Adrenal gland (tissue), 12 donors: ENCODE results near the gene WDHD1. TPM values are rescaled to one million over a fixed set of nuclear protein-coding genes. Genes with fewer than 3 reads are reported as not detected.
"Not testable (repeated sequence)": the region's sequence is repeated elsewhere in the genome, so short reads cannot be mapped to it uniquely, and the experiment has no call there.

Source experiments
- DNase-seq, 7 donors: peaks; one replicate each; pipeline ENCODE4 v3.0.0-alpha.2; 2019 to 2020
- H3K27ac ChIP-seq, 5 donors: fragments of 200-600 bp; sonication (generic) in 4 of 5; 1 replicate in 3 of 5; 2 replicates in 2 of 5; pipeline versions ENCODE4 v1.5.1 to v1.8.0; 2016 to 2020; ENCODE audit warnings: mild to moderate bottlenecking in 1 of 5
- H3K27me3 ChIP-seq: fragments of 200-600 bp; 2 replicates; pipeline ENCODE4 v1.8.0; 2021
- H3K36me3 ChIP-seq, 2 donors: fragments of 200-600 bp; replicated peaks in 1 of 2; 1 replicate in 1 of 2; 2 replicates in 1 of 2; pipeline versions ENCODE4 v1.5.1 to v1.8.0; 2018 to 2022
- H3K4me1 ChIP-seq, 2 donors: fragments of 200-600 bp; replicated peaks in 1 of 2; 1 replicate in 1 of 2; 2 replicates in 1 of 2; pipeline versions ENCODE4 v1.5.1 to v1.8.0; 2018 to 2021
- H3K4me3 ChIP-seq, 4 donors: fragments of 200-600 bp; sonication (generic) in 3 of 4; one replicate each; pipeline ENCODE4 v1.5.1; 2016 to 2018
- H3K9me3 ChIP-seq, 3 donors: fragments of 200-600 bp; sonication (generic) in 1 of 3; replicated peaks in 1 of 3; 1 replicate in 2 of 3; 2 replicates in 1 of 3; pipeline versions ENCODE4 v1.5.1 to v1.8.0; 2016 to 2021
- CTCF ChIP-seq, 6 experiments: fragments of 450-650 bp in 4 of 6; fragments of 200-600 bp in 2 of 6; sonication (generic) in 1 of 6; IDR thresholded peaks; 1 replicate in 5 of 6; 2 replicates in 1 of 6; pipeline versions ENCODE4 v1.5.1 to v1.8.0; 2016 to 2021; ENCODE audit warnings: antibody characterized with exemption in 6 of 6, mild to moderate bottlenecking in 2 of 6, moderate library complexity in 1 of 6
- POLR2A ChIP-seq, 2 donors: fragments of 450-650 bp; IDR thresholded peaks; one replicate each; pipeline ENCODE4 v1.6.1; 2017; ENCODE audit warnings: antibody characterized with exemption in 2 of 2, mild to moderate bottlenecking in 2 of 2, moderate library complexity in 1 of 2
- WGBS, 4 donors: extraction: QIAGEN DNeasy Blood & Tissue Kit in 2 of 4; methylation state at CpG; one replicate each; pipeline versions ENCODE4 v1.1.5 to v1.1.7; 2013 to 2017; 5-methylcytosine and 5-hydroxymethylcytosine counted together
- intact Hi-C, 2 donors: fragments of 100-400 bp; cut with DNase I; formaldehyde crosslinking; loops; one replicate each; pipeline versions ENCODE4 v1.14.1 to v1.15.0; 2022 to 2023
- polyA plus RNA-seq, 3 donors: library from polyadenylated mRNA; stranded (reverse); fragments of 200-250 nt in 2 of 3; fragments of 350-450 nt in 1 of 3; fragmentation: Illumina TruSeq in 1 of 3; extraction: RNeasy Lipid Tissue Mini Kit (QIAGEN cat#74804) in 1 of 3; gene quantifications; one replicate each; pipeline ENCODE4 v1.2.3, GENCODE V29; 2013 to 2014
- total RNA-seq, 9 donors: library from RNA; depleted of rRNA in 4 of 9; stranded (reverse); fragments of >200 nt in 4 of 9; fragments of 120-200 nt in 1 of 9; fragmentation: NEBNext Ultra II Directional in 1 of 9; extraction: Animal tissue kit (Norgen Biotek cat#: 25700) in 1 of 9; gene quantifications; one replicate each; pipeline versions ENCODE4 v1.1.0 to v1.2.4, GENCODE V29; 2013 to 2023
- donor health status: healthy with polysubstance abuse.
- donor health status: Bipolar disorder and iron deficiency.
- donor health status: DM: yes; HTN: yes; CAD: no.
- donor health status: DM: no; HTN: no; CAD: no.
- donor health status: DM: no; HTN: no; CAD: no.
- donor health status: DM: yes; HTN: yes; CAD: no.

Gene WDHD1
- total and polyA plus RNA-seq, 12 donors = 0.64 to 8.7 (median 3.0) TPM

GRCh38 chr14:54916101-54916500, 110.8 kb downstream of the WDHD1 start:
- DNase-seq = no peak
- TF ChIP-seq CTCF (IDR thresholded peaks at IDR 0.05) (no peak), POLR2A (IDR thresholded peaks at IDR 0.05) (no peak)
- Histone ChIP-seq H3K27ac (no peak overlapping the region), H3K9me3 (no peaks in the 10 kb centered on the region), H3K4me1 (no peaks in the 10 kb centered on the region), H3K27me3 (no peaks in the 10 kb centered on the region), H3K4me3 (no peak overlapping the region), H3K36me3 (no peaks in the 10 kb centered on the region)
- intact Hi-C loops = no loop called here
- WGBS, 4 donors = 84 to 96% (median 87%) methylated on average over 1 of the region's 1 CpG

- no peak for DNase-seq
- Histone ChIP-seq H3K4me1 (peaks cover 0 to 8% of the 10 kb centered on the region in 2 donors), H3K9me3 (no peaks in the 10 kb centered on the region), H3K4me3 (no peak overlapping the region), H3K36me3 (no peaks in the 10 kb centered on the region), H3K27me3 (no peaks in the 10 kb centered on the region), H3K27ac (no peak overlapping the region)
- TF ChIP-seq POLR2A (IDR thresholded peaks at IDR 0.05) (no peak), CTCF (IDR thresholded peaks at IDR 0.05) (no peak)
- WGBS, 4 donors = 88 to 92% (median 89%) methylated on average over 5 of the region's 5 CpGs
- intact Hi-C loops = no loop called here
Observed at GRCh38 chr14:54909817-54910558, 116.9 kb downstream of the WDHD1 start.

- H3K27me3 ChIP-seq, intact Hi-C loops, H3K36me3 ChIP-seq, DNase-seq, H3K9me3 ChIP-seq, H3K4me3 ChIP-seq, H3K27ac ChIP-seq, H3K4me1 ChIP-seq: not testable (repeated sequence)
- WGBS, 4 donors = 81 to 88% (median 85%) methylated on average over 4 of the region's 4 CpGs
Observed at GRCh38 chr14:54908973-54909372, 117.9 kb downstream of the WDHD1 start.

- WGBS, 4 donors = 41 to 54% (median 48%) methylated on average over 4 of the region's 4 CpGs
- H3K36me3 ChIP-seq = no peaks in the 10 kb centered on the region
- DNase-seq = no peak
- no peaks in the 10 kb centered on the region for H3K9me3 ChIP-seq
- H3K4me3 ChIP-seq = peak overlapping the region in 1 of 4 donors; percentile 13
- H3K4me1 ChIP-seq = peaks cover 0 to 11% of the 10 kb centered on the region in 2 donors
- TF ChIP-seq CTCF (IDR thresholded peaks at IDR 0.05) (no peak), POLR2A (IDR thresholded peaks at IDR 0.05) (no peak)
- H3K27me3 ChIP-seq = no peaks in the 10 kb centered on the region
- intact Hi-C loops = no loop called here
- no peak overlapping the region for H3K27ac ChIP-seq
Observed at GRCh38 chr14:54908190-54908589, 118.7 kb downstream of the WDHD1 start.

GRCh38 chr14:54906075-54906474, 120.8 kb downstream of the WDHD1 start:
- TF ChIP-seq CTCF (IDR thresholded peaks at IDR 0.05) = no peak
- TF ChIP-seq POLR2A (IDR thresholded peaks at IDR 0.05) = no peak

More at GRCh38 chr14:54906075-54906474, 120.8 kb downstream of the WDHD1 start:
- H3K4me3 ChIP-seq = no peak overlapping the region
- peaks cover 0 to 20% of the 10 kb centered on the region in 2 donors for H3K4me1 ChIP-seq
- no peaks in the 10 kb centered on the region for H3K27me3 ChIP-seq
- no peaks in the 10 kb centered on the region for H3K36me3 ChIP-seq
- no peak overlapping the region for H3K27ac ChIP-seq
- intact Hi-C loops = no loop called here
- DNase-seq = no peak
- no peaks in the 10 kb centered on the region for H3K9me3 ChIP-seq
